Activated CD8-positive, alpha-beta memory T cell treated with anti-CD3 and anti-CD28 coated beads, Interleukin-2, amount 10 ng/mL, durations not matched to agents 7 days and 5 days (primary cell): ENCODE results near the gene CYTIP. TPM values are rescaled to one million over a fixed set of nuclear protein-coding genes. Genes with fewer than 3 reads are reported as not detected.

Experiments
- ATAC-seq: fragments of 150-1000 bp; cut with Tn5 transposase; one replicate; pipeline ENCODE4 v1.10.0; 2021; ENCODE audit warnings: moderate library complexity
- CTCF ChIA-PET: fragments of 350-600 bp; sonication (Branson Sonifier 250); formaldehyde crosslinking; loops from one replicate; lab custom pipeline; 2021; ENCODE audit warnings: antibody characterized with exemption; lab: Charles Lee
- DNase-seq: peaks from one replicate; pipeline ENCODE4 v3.0.0-alpha.2; 2020
- H3K27ac Mint-ChIP-seq: one replicate; pipeline ENCODE4 v1.8.0; 2021; ENCODE audit warnings: mild to moderate bottlenecking, mixed read lengths
- H3K27me3 Mint-ChIP-seq: one replicate; pipeline ENCODE4 v1.8.0; 2021; ENCODE audit warnings: mixed read lengths
- H3K36me3 Mint-ChIP-seq: one replicate; pipeline ENCODE4 v1.8.0; 2021; ENCODE audit warnings: mild to moderate bottlenecking, mixed read lengths
- H3K4me1 Mint-ChIP-seq: one replicate; pipeline ENCODE4 v1.8.0; 2021; ENCODE audit warnings: mixed read lengths
- H3K4me3 Mint-ChIP-seq: one replicate; pipeline ENCODE4 v1.8.0; 2021; ENCODE audit warnings: mild to moderate bottlenecking, moderate library complexity, mixed read lengths
- H3K9me3 Mint-ChIP-seq: one replicate; pipeline ENCODE4 v1.8.0; 2022; ENCODE audit warnings: low read depth, mixed read lengths
- total RNA-seq, 2 experiments: library from RNA; stranded (reverse); gene quantifications; one replicate each; pipeline ENCODE4 v1.2.3, GENCODE V29; 2021

The CYTIP gene
- total RNA-seq, 2 experiments from 2014 or later = 231 to 343 TPM

- peaks cover 23% of the 10 kb centered on the region for H3K36me3 Mint-ChIP-seq
- H3K27me3 Mint-ChIP-seq = no peaks in the 10 kb centered on the region
- H3K4me3 Mint-ChIP-seq = peak overlapping the region; percentile 6
- ATAC-seq = no peak
- peak overlapping the region; percentile 92 for H3K27ac Mint-ChIP-seq
- H3K9me3 Mint-ChIP-seq = no peaks in the 10 kb centered on the region
- peaks cover 90% of the 10 kb centered on the region for H3K4me1 Mint-ChIP-seq
- CTCF ChIA-PET = interaction anchor here (1.2 to 1.3 kb wide), 2 partner anchors 15 to 173 kb away, joined by 3 to 4 read pairs; no protein-coding TSS in a partner anchor
- no peak for DNase-seq
Measured at GRCh38 chr2:157475722-157476390, 32.0 kb upstream of the CYTIP start.

DNA sequence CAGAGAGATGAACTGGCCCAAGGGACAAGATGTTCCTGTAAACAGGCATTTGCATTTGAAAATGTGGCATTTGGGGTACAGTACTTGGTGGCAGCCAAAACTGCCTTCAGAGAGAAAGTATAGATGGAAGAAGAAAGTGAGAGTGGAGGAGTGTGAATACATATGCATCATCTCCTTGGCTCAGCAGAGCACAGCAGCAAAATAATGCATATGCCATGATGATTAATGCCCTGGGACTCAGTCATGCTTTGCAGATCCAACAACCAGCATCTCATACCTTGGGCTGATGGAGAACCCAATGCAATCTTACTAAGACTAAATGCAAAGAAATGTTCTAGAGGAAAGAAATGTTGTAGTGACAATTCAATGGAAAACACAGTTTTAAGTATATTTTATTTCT lies 29.7 kb upstream of the CYTIP start:
- Mint-ChIP-seq H3K9me3 (no peaks in the 10 kb centered on the region), H3K27me3 (no peaks in the 10 kb centered on the region), H3K4me3 (no peak overlapping the region), H3K36me3 (peaks cover 9% of the 10 kb centered on the region), H3K4me1 (peaks cover 89% of the 10 kb centered on the region), H3K27ac (peak overlapping the region; percentile 78)
- CTCF ChIA-PET = interaction anchor here (0.5 to 1.8 kb wide), 7 partner anchors 9 to 170 kb away, joined by 3 to 7 read pairs (median 4); partner anchors contain the start of gene CYTIP
- ATAC-seq (no peak), DNase-seq (no peak)

DNA sequence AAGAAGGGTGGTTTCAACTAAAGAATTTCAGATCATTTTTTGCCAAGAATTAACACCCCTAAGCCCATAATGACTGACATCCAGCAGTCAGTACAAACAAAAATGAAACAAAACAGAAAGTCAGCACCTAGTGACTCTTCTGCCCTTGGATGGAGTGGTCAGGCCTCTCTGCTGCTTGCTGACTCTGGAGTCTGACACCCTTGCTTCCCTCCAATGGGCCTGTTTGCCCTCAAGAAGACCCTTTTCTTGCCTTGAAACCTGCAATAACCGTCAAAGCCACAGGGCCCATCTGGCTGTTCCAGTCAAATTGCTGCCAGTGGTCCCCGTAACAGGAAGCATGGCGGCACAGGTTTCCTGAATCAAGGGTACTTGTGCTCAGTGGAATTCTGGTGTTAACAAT lies 27.2 kb upstream of the CYTIP start:
- DNase-seq = peak; percentile 62
- Mint-ChIP-seq H3K4me3 (peak overlapping the region; percentile 36), H3K27me3 (no peaks in the 10 kb centered on the region)

DNA sequence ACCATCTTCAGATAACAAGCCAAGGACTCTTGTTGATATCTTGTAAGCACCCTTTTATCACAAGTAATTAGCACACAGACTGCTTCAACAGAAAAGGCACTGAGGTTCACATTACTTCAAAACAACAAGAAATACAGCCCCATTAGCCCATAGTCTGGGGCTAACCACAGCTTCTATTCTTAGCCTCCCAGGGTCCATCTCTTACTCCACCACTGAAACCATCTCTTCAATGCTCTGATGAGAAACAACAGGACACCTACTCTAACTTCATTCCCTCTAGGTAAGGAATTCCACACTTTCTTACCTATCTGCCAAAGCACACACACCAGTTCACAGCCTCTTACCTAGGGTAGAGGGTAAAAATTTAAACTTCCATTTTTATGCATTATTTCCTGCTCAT lies 26.4 kb upstream of the CYTIP start:
- Mint-ChIP-seq H3K36me3 (peaks cover 28% of the 10 kb centered on the region), H3K4me3 (peak overlapping the region; percentile 65), H3K9me3 (no peaks in the 10 kb centered on the region), H3K27me3 (no peaks in the 10 kb centered on the region), H3K4me1 (peaks cover 89% of the 10 kb centered on the region), H3K27ac (peak overlapping the region; percentile 98)
- DNase-seq (no peak), ATAC-seq (peak; percentile 9)
- CTCF ChIA-PET = interaction anchor here (0.6 to 2.8 kb wide), 6 partner anchors 9 to 168 kb away, joined by 3 to 13 read pairs (median 6); partner anchors contain the start of gene CYTIP

More for the DNA sequence above, 27.2 kb upstream of the CYTIP start:
- Mint-ChIP-seq H3K9me3 (no peaks in the 10 kb centered on the region), H3K27ac (peak overlapping the region; percentile 98), H3K4me1 (peaks cover 89% of the 10 kb centered on the region), H3K36me3 (peaks cover 23% of the 10 kb centered on the region)
- CTCF ChIA-PET = interaction anchor here (1.0 to 2.2 kb wide), 2 partner anchors 24 to 28 kb away, joined by 6 read pairs; partner anchors contain the start of gene CYTIP
- ATAC-seq = peak; percentile 46

DNA sequence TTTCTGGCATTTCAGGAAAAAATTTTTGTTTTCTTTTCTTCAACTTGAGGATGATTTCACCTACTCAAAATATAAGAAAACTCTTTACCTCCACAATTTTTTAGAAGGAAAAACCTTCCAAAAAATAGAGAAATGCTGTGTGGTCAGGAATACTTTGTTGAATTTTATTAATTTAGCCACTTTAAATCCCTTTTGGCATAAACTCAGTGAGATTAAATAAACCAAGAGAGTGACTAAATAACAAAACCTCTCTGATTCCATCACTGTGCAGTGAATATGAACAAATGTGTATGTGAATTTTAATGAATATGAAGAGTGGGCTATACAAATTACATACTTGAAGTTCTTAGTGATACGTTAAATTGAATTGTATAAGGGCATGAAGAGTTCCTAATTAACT lies 25.8 kb upstream of the CYTIP start:
- Mint-ChIP-seq H3K27ac (peak overlapping the region; percentile 98), H3K4me1 (peaks cover 91% of the 10 kb centered on the region), H3K4me3 (peak overlapping the region; percentile 65), H3K9me3 (no peaks in the 10 kb centered on the region), H3K27me3 (no peaks in the 10 kb centered on the region), H3K36me3 (peaks cover 29% of the 10 kb centered on the region)
- DNase-seq = no peak
- no peak for ATAC-seq
- CTCF ChIA-PET = interaction anchor here (1.0 to 3.6 kb wide), 8 partner anchors 9 to 167 kb away, joined by 3 to 21 read pairs (median 6); partner anchors contain the start of gene CYTIP

GRCh38 chr2:157468931-157469708 lies 25.2 kb upstream of the CYTIP start:
- Mint-ChIP-seq H3K27ac (peak overlapping the region; percentile 98), H3K9me3 (no peaks in the 10 kb centered on the region), H3K4me1 (peaks cover 91% of the 10 kb centered on the region), H3K36me3 (peaks cover 31% of the 10 kb centered on the region), H3K27me3 (no peaks in the 10 kb centered on the region), H3K4me3 (peak overlapping the region; percentile 65)
- DNase-seq (no peak), ATAC-seq (peak; percentile 79)
- CTCF ChIA-PET = interaction anchor here (1.1 to 3.6 kb wide), 11 partner anchors 9 to 167 kb away, joined by 3 to 21 read pairs (median 5); partner anchors contain the start of gene CYTIP

DNA sequence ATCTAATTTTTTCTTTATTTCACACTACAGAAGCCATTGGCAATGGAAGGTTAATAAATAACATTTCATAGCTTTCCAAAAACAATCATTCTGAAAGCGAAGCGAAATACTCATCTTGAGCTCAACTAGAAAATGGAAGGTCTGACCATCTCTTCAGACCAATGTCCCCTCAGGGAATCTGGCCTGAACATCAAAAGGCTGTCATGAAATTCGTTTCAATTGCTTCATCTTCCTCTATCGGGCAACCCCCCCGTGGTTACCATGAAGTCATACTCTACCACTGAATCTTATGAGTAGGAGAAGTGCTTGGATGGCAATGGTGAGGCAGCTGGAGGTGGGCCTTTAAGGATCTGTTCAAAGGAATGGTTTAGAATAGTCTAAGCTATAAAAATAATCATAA lies 22.9 kb upstream of the CYTIP start:
- Mint-ChIP-seq H3K27ac (peak overlapping the region; percentile 72), H3K9me3 (no peaks in the 10 kb centered on the region), H3K4me1 (peaks cover 93% of the 10 kb centered on the region), H3K27me3 (no peaks in the 10 kb centered on the region), H3K36me3 (peaks cover 32% of the 10 kb centered on the region), H3K4me3 (no peak overlapping the region)
- CTCF ChIA-PET = interaction anchor here (0.9 to 3.6 kb wide), 6 partner anchors 13 to 164 kb away, joined by 3 to 21 read pairs (median 4); partner anchors contain the start of gene CYTIP
- ATAC-seq (no peak), DNase-seq (no peak)

DNA sequence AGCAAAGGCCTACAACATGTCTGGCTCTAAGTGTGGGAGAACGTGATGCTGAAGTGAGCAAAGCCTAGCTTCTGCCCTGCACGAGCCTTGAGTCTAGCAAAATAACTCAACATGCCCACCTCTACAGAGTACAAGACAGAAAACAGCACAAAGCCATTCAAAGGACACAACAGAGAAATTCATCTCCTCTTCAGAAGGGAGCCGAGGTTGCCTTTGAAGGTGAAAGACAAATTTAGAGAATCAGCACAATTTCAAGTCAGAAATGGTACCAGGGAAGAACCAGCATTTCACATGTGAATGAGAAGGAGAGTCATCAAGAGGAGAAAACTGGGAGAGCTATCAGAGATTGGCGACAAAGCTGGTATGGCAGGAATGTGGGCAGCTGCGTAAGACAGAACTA lies 21.7 kb upstream of the CYTIP start:
- Mint-ChIP-seq H3K27me3 (no peaks in the 10 kb centered on the region), H3K36me3 (peaks cover 35% of the 10 kb centered on the region), H3K4me3 (no peak overlapping the region), H3K4me1 (peaks cover 92% of the 10 kb centered on the region), H3K27ac (peak overlapping the region; percentile 53), H3K9me3 (no peaks in the 10 kb centered on the region)
- ATAC-seq (no peak), DNase-seq (no peak)
- CTCF ChIA-PET = interaction anchor here (0.7 to 3.6 kb wide), 4 partner anchors 12 to 138 kb away, joined by 3 to 14 read pairs (median 4); no protein-coding TSS in a partner anchor

DNA sequence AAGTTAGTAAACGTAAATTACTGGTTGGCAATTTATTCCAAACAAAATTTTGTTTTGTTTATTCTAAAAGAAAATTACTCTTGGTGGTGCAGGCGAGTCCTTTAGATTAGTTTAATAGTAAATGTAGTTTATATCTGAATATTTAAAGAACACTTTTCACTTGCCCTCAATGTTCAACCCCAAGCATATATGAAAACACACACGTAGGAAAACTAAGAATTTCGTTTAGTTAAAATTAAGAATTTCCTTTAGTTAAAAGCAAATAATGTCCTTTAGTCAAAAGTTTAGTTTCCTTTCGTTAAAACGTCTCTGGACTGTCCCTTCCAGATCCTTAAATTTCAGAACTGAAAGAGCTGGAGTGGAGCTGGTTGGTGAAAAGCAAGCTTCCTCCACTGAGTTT lies 19.1 kb upstream of the CYTIP start:
- no peaks in the 10 kb centered on the region for H3K9me3 Mint-ChIP-seq
- DNase-seq (no peak), ATAC-seq (no peak)
- H3K4me1 Mint-ChIP-seq = peaks cover 85% of the 10 kb centered on the region
- H3K27me3 Mint-ChIP-seq = no peaks in the 10 kb centered on the region
- CTCF ChIA-PET = interaction anchor here (1.3 to 3.6 kb wide), 2 partner anchors 15 to 16 kb away, joined by 4 to 14 read pairs; no protein-coding TSS in a partner anchor
- H3K4me3 Mint-ChIP-seq = no peak overlapping the region
- H3K36me3 Mint-ChIP-seq = peaks cover 40% of the 10 kb centered on the region
- H3K27ac Mint-ChIP-seq = peak overlapping the region; percentile 89

GRCh38 chr2:157460897-157461296 lies 17.0 kb upstream of the CYTIP start:
- Mint-ChIP-seq H3K4me3 (no peak overlapping the region), H3K9me3 (no peaks in the 10 kb centered on the region), H3K27me3 (no peaks in the 10 kb centered on the region), H3K36me3 (peaks cover 35% of the 10 kb centered on the region), H3K27ac (no peak overlapping the region), H3K4me1 (peaks cover 85% of the 10 kb centered on the region)
- ATAC-seq (no peak), DNase-seq (no peak)
- CTCF ChIA-PET = interaction anchor here (1.0 to 6.1 kb wide), 5 partner anchors 12 to 133 kb away, joined by 3 to 32 read pairs (median 3); no protein-coding TSS in a partner anchor

DNA sequence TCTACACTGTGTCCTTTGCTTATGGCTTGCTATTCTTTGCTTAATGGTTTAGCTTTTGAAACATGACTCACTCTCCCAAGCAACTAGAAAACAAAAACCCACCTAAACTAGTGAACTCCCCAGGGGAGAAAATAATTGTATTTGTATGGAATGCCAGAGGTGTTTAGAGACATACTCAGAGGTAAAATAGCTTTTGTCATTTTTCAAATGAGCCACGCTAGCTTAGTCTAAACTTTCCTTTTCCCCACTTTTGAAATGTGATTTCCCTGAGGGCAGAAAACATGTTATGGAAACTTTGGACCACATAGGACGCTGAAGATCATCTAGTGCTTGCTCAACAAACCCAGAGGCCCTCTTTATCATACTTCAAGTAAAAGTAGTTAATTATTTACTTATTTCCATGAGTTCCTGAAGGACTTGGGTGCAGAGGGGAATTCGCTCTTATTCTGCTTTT lies 16.5 kb upstream of the CYTIP start:
- Mint-ChIP-seq H3K27me3 (no peaks in the 10 kb centered on the region), H3K4me3 (no peak overlapping the region), H3K4me1 (peaks cover 83% of the 10 kb centered on the region)

DNA sequence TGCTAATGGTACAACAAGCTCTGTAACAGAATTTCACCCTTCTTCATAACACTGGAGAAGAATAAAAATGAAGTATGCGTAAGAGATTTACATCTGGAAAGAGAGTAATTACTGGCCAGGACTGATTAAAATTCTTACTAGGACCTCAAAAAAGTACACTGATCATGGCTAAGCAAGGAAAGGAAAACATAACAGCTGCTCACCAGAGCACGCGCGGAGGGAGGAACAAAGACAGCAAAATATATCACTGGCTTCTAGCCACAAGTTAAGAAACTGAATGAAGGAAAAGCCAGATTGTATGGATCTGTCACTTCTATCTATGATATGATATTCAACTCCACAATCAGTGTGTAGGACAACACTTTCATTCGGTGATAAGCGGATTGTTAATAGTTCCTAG lies 15.6 kb upstream of the CYTIP start:
- no peaks in the 10 kb centered on the region for H3K9me3 Mint-ChIP-seq
- H3K27ac Mint-ChIP-seq = no peak overlapping the region
- no peak overlapping the region for H3K4me3 Mint-ChIP-seq

More for the DNA sequence above, 16.5 kb upstream of the CYTIP start:
- CTCF ChIA-PET = interaction anchor here (1.2 to 6.1 kb wide), 5 partner anchors 8 to 132 kb away, joined by 3 to 32 read pairs (median 3); no protein-coding TSS in a partner anchor
- no peaks in the 10 kb centered on the region for H3K9me3 Mint-ChIP-seq
- ATAC-seq = no peak
- H3K27ac Mint-ChIP-seq = no peak overlapping the region
- DNase-seq = no peak
- peaks cover 31% of the 10 kb centered on the region for H3K36me3 Mint-ChIP-seq

More for the DNA sequence above, 15.6 kb upstream of the CYTIP start:
- CTCF ChIA-PET = interaction anchor here (1.3 to 6.1 kb wide), 2 partner anchors 9 to 10 kb away, joined by 5 to 32 read pairs; no protein-coding TSS in a partner anchor
- Mint-ChIP-seq H3K4me1 (peaks cover 78% of the 10 kb centered on the region), H3K36me3 (peaks cover 29% of the 10 kb centered on the region), H3K27me3 (no peaks in the 10 kb centered on the region)
- DNase-seq (no peak), ATAC-seq (no peak)
